Measurements from ENCODE around the gene CDH12. TPM values are rescaled to one million over a fixed set of nuclear protein-coding genes. Genes with fewer than 3 reads are reported as not detected.

CDH12 gene
- total RNA-seq, 1 experiment from 2014 or later = 0.21 TPM

DNA sequence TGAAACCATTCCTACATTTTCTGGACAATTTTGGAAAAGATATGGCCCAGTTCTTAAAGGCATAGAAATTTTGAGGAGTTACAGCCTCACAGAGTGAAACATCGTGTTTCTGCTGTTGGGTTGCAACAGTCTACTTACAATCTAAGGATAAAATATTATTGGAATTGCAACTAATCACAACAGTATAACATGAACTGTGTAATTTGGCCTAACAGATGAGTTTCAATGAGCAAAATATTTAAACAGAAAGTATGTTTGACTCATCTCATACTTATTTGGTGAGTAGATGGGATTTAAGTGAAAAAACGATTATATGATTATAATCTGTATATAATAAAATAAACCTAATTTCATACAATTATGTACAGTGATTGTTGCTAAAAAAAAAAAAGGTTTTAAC lies 1061.8 kb downstream of the CDH12 start:
- DNase-seq = no peak
- no peaks in the 10 kb centered on the region for H3K36me3 ChIP-seq (replicated peaks; ENCODE audit: control insufficient read depth, insufficient read depth, low read length)
- H3K27me3 ChIP-seq (ENCODE audit: control insufficient read depth, insufficient read depth, low read length) = no peaks in the 10 kb centered on the region
- no peak overlapping the region for H3K4me3 ChIP-seq (ENCODE audit: insufficient read depth, low read depth, low read length)

DNA sequence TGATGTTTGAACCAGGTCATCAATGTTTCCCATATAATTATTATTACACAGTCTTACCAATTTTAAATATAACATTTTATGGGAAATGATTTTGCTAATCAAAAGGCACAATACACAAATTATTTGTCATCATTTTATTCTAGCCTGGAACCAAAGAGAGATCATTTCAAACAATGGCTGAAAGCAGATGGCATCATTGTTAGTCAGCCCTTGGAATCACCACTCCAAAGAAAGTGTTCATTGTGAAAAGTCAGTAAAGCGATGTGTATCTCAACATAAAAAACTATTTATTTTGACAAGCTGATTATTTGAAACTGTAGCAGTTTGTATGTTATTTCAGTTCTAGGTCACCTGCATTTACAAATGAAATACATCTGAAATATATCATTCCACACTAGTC lies 1068.7 kb downstream of the CDH12 start:
- no peak for DNase-seq
- no peaks in the 10 kb centered on the region for H3K27me3 ChIP-seq (ENCODE audit: control insufficient read depth, insufficient read depth, low read length)
- H3K4me3 ChIP-seq (ENCODE audit: insufficient read depth, low read depth, low read length) = no peak overlapping the region

DNA sequence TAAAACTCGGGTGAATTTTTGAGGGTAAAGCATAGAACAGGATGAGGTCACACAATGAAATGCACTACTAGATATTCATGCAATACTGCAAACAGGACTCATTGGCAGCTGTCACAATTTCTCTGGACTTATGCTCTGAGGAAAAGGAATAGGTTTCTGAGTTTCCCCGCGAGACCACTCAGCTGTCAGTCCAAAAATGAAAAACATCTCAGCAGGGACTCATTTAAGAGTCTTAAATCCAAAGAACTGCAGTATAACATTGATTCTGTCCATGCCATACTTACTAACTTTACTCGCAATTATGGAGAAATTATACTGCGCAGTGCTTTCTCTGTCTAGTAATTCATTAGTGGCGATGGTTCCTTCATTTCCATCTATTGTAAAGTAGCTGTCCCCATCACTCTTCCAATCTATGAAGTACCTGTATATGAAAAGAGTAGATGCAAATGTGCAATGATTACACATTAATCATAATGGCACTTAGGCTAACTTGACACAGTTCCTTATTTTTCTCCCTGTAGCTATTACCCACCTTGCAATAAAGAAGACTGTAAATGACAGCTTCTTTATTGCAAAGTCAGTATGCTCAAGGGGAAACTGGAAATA lies 1070.0 kb downstream of the CDH12 start:
- Histone ChIP-seq H3K36me3 (replicated peaks; ENCODE audit: control insufficient read depth, insufficient read depth, low read length) (no peaks in the 10 kb centered on the region), H3K27me3 (ENCODE audit: control insufficient read depth, insufficient read depth, low read length) (no peaks in the 10 kb centered on the region), H3K4me3 (ENCODE audit: insufficient read depth, low read depth, low read length) (no peak overlapping the region)
- no peak for DNase-seq

More for the DNA sequence above, 1068.7 kb downstream of the CDH12 start:
- no peaks in the 10 kb centered on the region for H3K36me3 ChIP-seq (replicated peaks; ENCODE audit: control insufficient read depth, insufficient read depth, low read length)

DNA sequence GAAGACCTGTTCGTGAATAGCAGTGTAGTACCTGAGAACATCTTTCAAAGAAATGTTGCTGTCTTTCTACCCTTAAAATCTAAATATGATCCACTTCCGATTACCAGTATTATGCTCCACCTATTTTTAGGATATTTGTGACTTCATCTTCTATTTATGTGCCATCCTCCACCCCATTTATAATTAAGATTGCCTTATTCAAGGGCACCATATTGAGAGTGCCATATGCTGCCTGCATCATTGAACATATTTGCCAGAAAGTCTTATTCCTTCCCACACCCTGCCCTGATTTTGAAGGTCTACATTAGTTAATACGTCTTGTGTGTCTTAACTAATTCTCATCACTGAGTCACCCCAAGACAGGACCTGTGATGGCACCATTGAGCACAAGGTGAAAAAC lies 1076.7 kb downstream of the CDH12 start:
- no peaks in the 10 kb centered on the region for H3K36me3 ChIP-seq (replicated peaks; ENCODE audit: control insufficient read depth, insufficient read depth, low read length)
- H3K4me3 ChIP-seq (ENCODE audit: insufficient read depth, low read depth, low read length) = no peak overlapping the region
- DNase-seq = no peak
- no peaks in the 10 kb centered on the region for H3K27me3 ChIP-seq (ENCODE audit: control insufficient read depth, insufficient read depth, low read length)

DNA sequence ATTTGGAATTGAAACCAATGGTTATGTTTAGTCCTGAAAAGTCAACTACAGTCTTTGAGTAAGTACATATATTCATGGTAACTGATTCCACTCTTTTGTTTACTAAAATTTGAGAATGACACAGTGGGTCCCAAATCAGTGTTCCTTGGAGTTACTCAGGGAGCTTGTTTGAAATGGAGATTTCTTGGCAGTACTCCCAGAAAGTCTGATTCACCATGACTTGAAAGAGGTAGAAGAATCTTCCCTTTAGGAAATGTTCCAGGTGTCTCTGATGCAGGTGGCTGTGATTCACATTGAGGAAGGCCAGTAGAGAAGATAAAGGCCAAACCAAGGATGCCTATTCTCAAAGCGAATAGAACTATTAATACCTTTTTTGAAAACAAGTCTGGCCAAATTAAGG lies 1078.3 kb downstream of the CDH12 start:
- DNase-seq = no peak
- Histone ChIP-seq H3K27me3 (ENCODE audit: control insufficient read depth, insufficient read depth, low read length) (no peaks in the 10 kb centered on the region), H3K4me3 (ENCODE audit: insufficient read depth, low read depth, low read length) (no peak overlapping the region), H3K36me3 (replicated peaks; ENCODE audit: control insufficient read depth, insufficient read depth, low read length) (no peaks in the 10 kb centered on the region)

DNA sequence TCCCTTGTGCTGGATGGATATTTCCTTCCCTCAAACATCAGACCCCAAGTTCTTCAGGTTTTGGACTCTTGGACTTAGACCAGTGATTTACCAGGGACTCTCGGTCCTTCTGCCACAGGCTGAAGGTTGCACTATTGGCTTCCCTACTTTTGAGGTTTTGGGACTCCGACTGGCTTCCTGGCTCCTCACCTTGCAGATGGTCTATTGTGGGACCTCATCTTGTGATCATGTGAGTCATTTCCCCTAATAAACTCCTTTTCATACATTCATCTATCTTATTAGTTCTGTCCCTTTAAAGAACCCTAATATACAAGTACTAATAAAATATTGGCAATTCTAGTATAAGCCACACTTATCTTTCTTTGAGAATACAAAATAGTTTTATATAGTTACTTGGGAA lies 1078.9 kb downstream of the CDH12 start:
- H3K27me3 ChIP-seq (ENCODE audit: control insufficient read depth, insufficient read depth, low read length) = no peaks in the 10 kb centered on the region

DNA sequence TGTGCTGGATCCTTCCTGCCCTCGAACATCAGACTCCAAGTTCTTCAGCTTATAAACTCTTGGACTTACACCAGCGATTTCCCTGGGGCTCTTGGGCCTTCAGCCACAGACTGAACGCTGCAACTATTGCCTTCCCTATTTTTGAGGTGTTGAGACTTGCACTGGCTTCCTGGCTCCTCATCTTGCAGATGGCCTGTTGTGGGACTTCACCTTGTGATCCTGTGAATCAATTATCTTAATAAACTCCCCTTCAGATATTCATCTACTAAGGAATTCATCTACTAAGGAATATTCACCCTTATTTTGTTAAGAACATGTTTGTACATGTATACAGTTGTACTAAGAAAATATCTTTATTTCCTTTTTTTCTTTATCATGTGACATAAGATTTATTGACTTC lies 1079.7 kb downstream of the CDH12 start:
- Histone ChIP-seq H3K4me3 (ENCODE audit: insufficient read depth, low read depth, low read length) (no peak overlapping the region), H3K27me3 (ENCODE audit: control insufficient read depth, insufficient read depth, low read length) (no peaks in the 10 kb centered on the region), H3K36me3 (replicated peaks; ENCODE audit: control insufficient read depth, insufficient read depth, low read length) (no peaks in the 10 kb centered on the region)
- DNase-seq = no peak

More for the DNA sequence above, 1078.9 kb downstream of the CDH12 start:
- DNase-seq = no peak
- Histone ChIP-seq H3K36me3 (replicated peaks; ENCODE audit: control insufficient read depth, insufficient read depth, low read length) (no peaks in the 10 kb centered on the region), H3K4me3 (ENCODE audit: insufficient read depth, low read depth, low read length) (no peak overlapping the region)

DNA sequence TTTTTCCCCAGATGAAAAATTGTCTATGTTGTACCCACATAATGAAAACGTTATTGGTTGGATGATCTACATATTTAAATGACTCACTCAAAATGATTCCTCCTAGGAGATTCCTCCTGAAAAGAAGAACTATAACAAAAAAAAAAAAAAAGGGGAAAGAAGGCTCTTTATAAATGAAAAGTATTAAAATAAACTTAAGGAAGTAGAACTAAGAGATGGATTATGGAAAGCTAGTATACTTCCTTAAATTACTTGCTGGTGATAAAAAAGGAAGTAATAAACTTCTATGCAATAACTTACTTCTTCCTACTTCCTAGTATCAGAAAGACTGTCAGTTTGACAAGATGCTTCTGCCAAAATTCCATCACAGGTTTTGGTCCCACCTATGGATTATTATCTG lies 1087.7 kb downstream of the CDH12 start:
- Histone ChIP-seq H3K27me3 (ENCODE audit: control insufficient read depth, insufficient read depth, low read length) (no peaks in the 10 kb centered on the region), H3K4me3 (ENCODE audit: insufficient read depth, low read depth, low read length) (no peak overlapping the region), H3K36me3 (replicated peaks; ENCODE audit: control insufficient read depth, insufficient read depth, low read length) (no peaks in the 10 kb centered on the region)
- DNase-seq = no peak

DNA sequence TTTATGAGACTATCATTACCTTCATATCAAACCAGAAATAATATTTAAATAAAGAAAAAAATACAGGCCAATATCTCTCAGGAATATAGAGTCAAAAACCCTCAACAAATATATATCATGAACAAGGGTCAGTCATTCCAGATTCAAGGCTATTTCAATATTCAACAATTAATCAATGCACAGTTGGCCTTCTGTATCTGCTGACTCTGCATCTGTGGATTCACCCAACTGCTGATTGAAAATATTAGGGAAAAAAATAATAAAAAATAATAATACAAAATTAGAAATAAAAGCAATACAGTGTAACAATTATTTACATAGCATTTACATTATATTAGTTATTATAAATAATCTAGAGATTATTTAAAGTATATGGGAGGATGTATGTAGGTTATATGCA lies 1114.0 kb downstream of the CDH12 start:
- Histone ChIP-seq H3K36me3 (replicated peaks; ENCODE audit: control insufficient read depth, insufficient read depth, low read length) (no peaks in the 10 kb centered on the region), H3K27me3 (ENCODE audit: control insufficient read depth, insufficient read depth, low read length) (no peaks in the 10 kb centered on the region), H3K4me3 (ENCODE audit: insufficient read depth, low read depth, low read length) (no peak overlapping the region)
- DNase-seq = no peak

DNA sequence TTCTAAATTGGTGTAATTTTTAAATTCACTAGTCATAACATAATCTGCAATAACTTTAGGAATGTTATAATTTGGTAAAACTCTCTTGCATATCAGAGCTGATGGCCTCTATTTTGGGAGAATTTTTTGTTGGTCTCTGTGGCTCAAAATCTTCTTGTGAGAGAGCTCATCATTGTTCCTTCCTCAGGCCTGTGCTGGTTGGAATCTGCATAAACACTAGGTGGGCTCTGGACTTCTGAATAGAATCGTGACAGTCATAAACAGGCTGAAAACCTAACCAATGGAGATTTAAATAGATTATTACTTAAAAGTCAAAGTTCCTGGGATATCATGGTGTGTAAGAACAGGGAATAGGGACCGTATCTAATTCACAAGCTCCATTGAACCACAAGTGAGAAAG lies 1129.6 kb downstream of the CDH12 start:
- DNase-seq = no peak
- H3K4me3 ChIP-seq (ENCODE audit: insufficient read depth, low read depth, low read length) = no peak overlapping the region

DNA sequence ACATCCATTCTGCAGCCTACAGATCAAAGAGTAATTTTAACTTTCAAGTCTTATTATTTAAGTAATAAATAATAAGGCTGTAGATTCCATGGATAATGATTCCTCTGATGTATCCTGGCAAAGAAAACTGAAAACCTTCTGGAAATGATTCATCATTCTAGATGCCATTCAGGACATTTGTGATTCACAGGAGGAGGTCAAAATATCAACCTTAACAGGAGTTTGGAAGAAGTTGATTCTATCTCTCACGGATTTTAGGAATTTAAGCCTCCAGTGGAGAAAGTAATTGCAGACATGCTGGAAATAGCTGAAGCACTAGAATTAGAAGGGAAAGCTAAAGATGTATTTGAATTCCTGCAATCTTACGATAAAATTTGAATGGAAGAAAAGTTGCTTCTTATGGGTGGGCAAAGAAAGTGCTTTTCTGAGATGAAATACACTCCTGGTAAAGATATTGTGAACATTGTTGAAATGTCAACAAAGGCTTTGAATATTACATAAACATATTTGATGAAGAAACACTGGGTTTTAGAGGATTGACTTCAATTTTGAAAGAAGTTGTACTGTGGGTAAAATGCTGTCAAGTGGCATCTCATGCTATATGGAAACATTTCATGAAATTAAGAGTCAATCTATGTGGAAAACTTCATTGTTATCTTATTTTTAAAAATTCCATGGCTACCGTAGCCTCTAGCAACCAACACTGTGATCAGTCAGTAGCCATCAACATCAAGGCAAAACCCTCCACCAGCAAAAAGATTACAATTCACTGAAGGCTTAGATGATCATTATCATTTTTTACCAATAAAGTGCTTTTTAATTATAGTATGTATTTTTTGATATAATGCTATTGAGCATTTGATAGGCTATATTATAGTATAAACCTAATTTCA lies 1141.0 kb downstream of the CDH12 start:
- Histone ChIP-seq H3K4me3 (ENCODE audit: insufficient read depth, low read depth, low read length) (no peak overlapping the region), H3K36me3 (replicated peaks; ENCODE audit: control insufficient read depth, insufficient read depth, low read length) (no peaks in the 10 kb centered on the region), H3K27me3 (ENCODE audit: control insufficient read depth, insufficient read depth, low read length) (no peaks in the 10 kb centered on the region)
- DNase-seq = no peak

More for the DNA sequence above, 1129.6 kb downstream of the CDH12 start:
- H3K36me3 ChIP-seq (replicated peaks; ENCODE audit: control insufficient read depth, insufficient read depth, low read length) = no peaks in the 10 kb centered on the region
- no peaks in the 10 kb centered on the region for H3K27me3 ChIP-seq (ENCODE audit: control insufficient read depth, insufficient read depth, low read length)

DNA sequence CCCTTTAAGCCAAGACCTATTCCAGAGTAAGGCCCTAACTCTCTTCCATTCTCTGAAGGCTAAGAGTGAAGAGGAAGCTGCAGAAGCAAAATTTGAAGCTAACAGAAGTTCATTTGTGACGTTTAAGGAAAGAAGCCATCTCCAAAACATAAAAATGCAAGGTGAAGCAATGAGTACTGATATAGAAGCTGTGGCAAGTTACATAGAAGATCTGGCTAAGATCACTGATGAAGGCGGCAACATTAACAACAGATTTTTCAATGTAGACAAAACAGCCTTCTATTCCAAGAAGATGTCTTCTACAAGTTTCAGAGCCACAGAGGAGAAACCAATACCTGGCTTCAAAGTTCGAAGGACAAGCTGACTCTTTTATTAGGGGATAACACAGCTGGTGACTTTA lies 1143.4 kb downstream of the CDH12 start:
- DNase-seq = no peak
- Histone ChIP-seq H3K36me3 (replicated peaks; ENCODE audit: control insufficient read depth, insufficient read depth, low read length) (no peaks in the 10 kb centered on the region), H3K4me3 (ENCODE audit: insufficient read depth, low read depth, low read length) (no peak overlapping the region), H3K27me3 (ENCODE audit: control insufficient read depth, insufficient read depth, low read length) (no peaks in the 10 kb centered on the region)

DNA sequence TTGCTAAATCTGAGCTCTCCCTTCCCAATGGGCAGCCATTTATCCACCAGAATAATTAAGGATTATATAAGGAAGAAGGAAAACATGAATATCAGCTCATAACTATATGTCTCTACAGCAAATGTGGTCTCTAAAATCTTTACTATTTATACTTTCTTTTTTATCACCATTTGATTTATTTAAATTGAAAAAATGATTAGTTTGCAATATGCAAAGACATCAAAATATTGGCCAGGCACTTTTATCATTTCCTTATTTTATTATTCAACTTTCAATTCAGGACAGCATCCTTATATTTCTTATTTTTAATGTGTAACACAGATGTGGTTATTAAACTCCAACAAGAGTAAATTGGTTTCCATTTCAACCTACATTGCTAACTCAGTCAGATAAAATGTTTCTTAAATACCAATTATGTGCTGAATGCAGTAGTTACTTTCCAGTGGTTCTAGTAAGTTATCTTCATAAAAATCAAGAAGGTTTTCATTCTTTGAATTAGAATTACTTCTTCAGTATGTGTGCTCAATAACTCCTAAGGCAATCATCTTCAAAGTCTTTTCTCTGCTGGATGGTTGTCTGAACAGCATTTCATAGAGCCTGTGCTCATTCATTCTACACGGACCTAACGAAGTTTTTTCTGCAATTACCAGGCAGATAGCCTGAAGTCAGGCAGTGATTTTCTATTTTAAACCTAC lies 1148.0 kb downstream of the CDH12 start:
- no peaks in the 10 kb centered on the region for H3K36me3 ChIP-seq (replicated peaks; ENCODE audit: control insufficient read depth, insufficient read depth, low read length)
- no peak overlapping the region for H3K4me3 ChIP-seq (ENCODE audit: insufficient read depth, low read depth, low read length)
- no peaks in the 10 kb centered on the region for H3K27me3 ChIP-seq (ENCODE audit: control insufficient read depth, insufficient read depth, low read length)
- DNase-seq = no peak

DNA sequence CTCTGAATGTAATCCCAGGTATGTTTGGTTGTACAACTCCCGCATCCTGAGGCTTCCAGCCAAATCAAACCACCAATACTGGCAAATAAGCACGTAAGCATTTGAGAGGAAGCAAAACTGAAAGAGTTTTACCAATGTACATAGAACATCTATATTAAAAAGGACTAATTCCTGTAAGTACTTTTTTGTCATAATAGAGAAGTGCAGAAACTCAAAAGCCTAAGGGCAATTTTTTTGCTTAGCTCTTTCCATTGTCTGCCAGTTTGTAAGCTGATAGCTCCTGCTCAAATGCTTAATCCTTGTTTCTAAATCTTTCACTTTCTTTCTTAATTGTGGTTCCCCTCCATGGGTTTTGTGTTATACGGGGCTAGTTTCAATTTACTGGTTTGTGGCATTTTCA lies 1151.8 kb downstream of the CDH12 start:
- Histone ChIP-seq H3K27me3 (ENCODE audit: control insufficient read depth, insufficient read depth, low read length) (no peaks in the 10 kb centered on the region), H3K36me3 (replicated peaks; ENCODE audit: control insufficient read depth, insufficient read depth, low read length) (no peaks in the 10 kb centered on the region), H3K4me3 (ENCODE audit: insufficient read depth, low read depth, low read length) (no peak overlapping the region)
- DNase-seq = no peak

Measured in H7 (cell line).